Measurements from ENCODE around the gene WTAP.
"Not testable (repeated sequence)": the region's sequence is repeated elsewhere in the genome, so short reads cannot be mapped to it uniquely, and the experiment has no call there.

The WTAP gene

GRCh38 chr6:159729598-159730331, 2.5 kb downstream of the WTAP start:
- peak; percentile 38 for DNase-seq

DNA sequence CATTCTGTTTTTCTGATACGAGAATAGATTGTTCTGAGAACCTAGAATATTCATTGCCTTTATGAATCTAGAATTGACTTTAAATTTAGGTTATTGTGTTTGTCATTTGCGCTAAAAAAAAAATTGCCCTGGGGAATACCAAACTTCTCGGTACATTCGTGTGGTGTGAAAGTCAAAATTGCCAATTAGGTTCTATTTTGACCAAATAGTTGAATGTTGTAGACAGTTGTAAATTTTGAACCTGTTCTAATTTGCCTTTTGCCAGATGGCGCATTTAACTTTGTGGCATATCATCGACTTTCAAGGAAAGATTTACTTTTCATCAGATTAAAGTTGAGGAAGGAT, 3.0 kb downstream of the WTAP start:
- DNase-seq = no peak

DNA sequence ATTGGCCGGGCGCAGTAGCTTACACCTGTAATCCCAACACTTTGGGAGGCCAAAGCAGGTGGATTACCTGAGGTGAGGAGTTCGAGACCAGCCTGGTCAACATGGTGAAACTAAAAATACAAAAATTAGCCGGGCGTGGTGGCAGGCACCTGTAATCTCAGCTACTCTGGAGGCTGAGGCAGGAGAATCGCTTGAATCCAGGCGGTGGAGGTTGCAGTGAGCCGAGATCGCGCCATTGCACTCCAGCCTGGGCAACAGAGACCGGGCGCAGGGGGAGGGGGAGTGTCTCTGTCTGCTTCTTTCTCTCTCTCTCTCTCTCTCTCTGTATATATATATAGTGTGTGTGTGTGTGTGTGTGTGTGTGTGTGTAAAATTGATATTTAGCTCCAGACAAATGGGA, 5.2 kb downstream of the WTAP start:
- not testable (repeated sequence) for DNase-seq

GRCh38 chr6:159733395-159733794, 6.1 kb downstream of the WTAP start:
- not testable (repeated sequence) for DNase-seq

DNA sequence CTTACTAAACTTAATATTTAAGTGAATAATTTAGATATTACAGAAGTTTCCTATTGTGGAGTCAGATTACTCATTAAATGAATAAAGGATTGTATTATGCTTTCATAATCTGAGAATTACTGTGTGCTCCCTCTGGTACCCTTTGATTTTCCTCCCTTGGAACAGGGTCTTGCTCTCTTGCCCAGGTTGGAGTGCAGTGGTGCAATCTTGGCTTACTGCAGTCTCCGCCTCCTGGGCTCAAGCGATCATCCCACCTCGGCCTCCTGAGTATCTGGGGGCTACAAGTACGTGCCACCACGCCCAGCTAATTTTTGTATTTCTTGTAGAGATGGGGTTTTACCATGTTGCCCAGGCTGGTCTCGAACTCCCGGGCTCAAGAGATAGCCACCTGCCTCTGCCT, 9.6 kb downstream of the WTAP start:
- no peak for DNase-seq

DNA sequence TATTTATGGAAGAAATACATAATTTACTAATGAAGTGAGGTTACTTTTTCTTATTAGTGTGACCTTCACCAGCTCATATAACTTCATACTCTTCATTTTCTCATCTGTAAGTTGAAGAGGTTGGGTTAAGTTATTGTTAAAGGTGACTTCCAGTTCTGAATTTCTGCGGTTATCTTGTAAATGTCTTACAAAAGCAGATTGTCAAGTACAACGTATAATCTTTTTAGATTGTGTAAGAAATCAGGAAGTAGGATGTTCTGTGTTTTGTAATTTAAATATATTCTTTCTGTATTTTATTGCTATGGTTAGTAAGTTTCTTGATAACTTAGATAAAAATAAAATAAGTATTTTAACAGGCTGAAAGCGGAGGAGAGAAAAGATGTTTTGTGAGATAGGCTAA, 12.0 kb downstream of the WTAP start:
- DNase-seq = peak; percentile 44

DNA sequence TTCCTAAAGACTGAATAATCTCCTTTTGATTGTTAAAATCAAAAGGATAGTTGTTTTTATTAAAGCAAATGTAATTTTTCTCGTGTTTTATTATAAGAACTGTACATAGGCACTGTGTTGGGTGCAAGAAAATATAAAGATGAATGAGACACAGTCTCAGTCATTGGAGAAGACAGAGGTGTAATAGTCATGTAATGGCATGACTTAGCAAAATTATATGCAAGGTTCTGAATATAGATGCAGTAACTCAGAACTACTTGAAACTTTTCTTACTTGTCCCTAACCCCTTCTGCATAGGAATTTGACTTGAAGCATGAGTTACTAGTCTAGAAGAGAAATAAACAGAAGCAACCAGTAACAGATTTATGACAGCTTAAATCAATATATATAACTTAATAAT, 14.9 kb downstream of the WTAP start:
- no peak for DNase-seq

GRCh38 chr6:159745081-159745480, 17.8 kb downstream of the WTAP start:
- DNase-seq = no peak

DNA sequence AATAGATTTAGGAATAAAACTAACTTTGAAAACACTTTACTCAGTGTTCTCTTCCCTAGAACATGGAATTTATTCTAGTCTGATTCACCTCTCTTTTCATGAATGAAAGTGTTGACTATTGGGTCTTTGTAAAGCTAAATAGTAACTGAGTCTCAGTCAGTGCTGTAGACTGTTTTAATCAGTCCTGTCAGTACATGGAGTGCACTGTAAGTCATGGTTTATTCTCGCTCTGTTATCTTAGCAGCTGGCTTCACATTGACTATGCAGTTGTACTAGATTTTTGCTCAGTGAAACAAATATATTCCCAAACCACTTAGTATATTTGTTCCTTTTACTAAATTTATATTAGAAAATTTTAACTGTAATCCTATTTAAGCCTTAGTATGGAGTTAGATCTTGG, 19.5 kb downstream of the WTAP start:
- no peak for DNase-seq

- not testable (repeated sequence) for DNase-seq
Observed at GRCh38 chr6:159748127-159748526, 20.8 kb downstream of the WTAP start.

- DNase-seq = no peak
Observed at GRCh38 chr6:159751448-159751847, 24.1 kb downstream of the WTAP start.

- no peak for DNase-seq
Observed at GRCh38 chr6:159753081-159753872, 26.0 kb downstream of the WTAP start.

DNA sequence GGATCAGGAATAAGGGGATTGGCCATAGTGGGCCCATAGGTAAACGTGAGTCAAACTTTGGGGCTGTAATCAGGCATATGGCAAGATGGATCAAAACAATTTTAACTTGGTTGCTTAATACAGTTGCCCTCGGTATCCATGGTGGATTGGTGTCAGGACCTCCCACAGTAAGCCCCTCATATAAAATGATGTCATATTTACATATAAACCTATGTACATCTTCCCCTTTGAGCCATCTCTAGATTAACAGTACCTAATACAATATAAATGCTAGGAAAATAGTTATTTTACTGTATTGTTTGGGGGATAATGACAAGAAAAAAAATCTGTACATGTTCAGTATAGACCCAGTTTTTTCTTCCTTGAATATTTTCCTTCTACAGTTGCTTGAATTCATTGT, 27.1 kb downstream of the WTAP start:
- no peak for DNase-seq

DNA sequence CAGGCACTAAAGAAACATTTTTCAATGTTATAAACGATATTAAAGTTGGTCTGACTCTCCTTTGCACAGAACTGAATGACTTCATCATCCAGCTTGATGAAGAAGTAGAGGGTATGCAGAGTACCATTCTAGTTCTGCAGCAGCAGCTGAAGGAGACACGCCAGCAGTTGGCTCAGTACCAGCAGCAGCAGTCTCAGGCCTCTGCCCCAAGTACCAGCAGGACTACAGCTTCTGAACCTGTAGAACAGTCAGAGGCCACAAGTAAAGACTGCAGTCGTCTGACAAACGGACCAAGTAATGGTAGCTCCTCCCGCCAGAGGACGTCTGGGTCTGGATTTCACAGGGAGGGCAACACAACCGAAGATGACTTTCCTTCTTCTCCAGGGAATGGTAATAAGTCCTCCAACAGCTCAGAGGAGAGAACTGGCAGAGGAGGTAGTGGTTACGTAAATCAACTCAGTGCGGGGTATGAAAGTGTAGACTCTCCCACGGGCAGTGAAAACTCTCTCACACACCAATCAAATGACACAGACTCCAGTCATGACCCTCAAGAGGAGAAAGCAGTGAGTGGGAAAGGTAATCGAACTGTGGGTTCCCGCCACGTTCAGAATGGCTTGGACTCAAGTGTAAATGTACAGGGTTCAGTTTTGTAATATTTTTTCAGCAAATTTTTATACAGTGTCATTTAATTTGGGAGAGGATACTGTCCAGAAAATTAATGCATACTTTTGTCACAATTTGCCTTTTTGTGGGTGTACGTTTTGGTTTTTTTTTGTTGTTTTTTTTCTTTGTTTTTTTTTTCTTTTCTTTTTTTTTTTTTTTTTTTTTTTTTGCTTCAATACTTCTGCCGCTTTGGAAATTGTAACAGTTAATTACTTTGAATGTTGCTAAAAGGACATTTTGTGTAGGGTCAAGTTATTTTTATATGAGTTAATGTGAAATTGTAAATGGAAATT, 27.9 kb downstream of the WTAP start:
- no peak for DNase-seq

DNA sequence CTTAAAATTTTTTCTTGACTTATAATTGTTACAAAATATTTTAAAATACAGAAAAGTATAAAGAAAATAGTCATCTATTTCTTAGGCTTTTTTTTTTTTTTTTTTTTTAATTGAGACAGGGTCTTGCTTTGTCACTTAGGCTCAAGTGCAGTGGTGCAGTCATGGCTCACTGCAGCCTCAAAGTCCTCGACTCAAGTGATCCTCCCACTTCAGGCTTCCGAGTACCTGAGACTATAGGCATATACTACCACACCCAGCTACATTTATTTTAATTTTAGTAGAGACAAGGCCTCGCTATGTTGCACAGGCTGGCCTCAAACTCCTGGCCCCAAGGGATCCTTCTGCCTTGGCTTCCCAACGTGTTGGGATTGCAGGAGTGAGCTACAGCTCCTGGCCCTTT, 29.2 kb downstream of the WTAP start:
- no peak for DNase-seq

- DNase-seq = no peak
Observed at GRCh38 chr6:159758031-159759001, 31.0 kb downstream of the WTAP start.

GRCh38 chr6:159759645-159760044, 32.3 kb downstream of the WTAP start:
- DNase-seq = no peak

DNA sequence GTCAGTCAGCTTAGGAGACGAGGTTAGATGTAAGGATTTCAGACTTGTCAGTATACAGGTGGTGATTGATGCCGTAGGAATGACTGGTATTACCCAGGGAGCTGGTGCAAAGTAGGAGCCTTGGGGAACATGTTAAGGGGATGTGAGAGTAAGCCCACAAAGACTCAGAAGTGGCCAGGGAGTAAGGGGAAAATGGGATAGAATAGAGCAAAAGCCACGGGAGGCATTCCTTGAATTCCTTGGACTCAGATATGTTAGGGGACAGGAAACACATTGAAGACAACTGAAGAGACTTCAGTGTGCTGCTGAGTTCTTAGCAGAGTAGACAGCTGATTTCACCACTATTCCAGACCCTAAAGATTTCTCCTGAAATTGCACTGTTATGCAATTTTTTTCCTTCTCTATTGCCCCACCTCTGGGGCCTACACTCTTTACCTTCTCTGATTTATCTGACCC, 33.3 kb downstream of the WTAP start:
- DNase-seq = no peak

GRCh38 chr6:159761129-159761872, 34.0 kb downstream of the WTAP start:
- peak; percentile 27 for DNase-seq

DNA sequence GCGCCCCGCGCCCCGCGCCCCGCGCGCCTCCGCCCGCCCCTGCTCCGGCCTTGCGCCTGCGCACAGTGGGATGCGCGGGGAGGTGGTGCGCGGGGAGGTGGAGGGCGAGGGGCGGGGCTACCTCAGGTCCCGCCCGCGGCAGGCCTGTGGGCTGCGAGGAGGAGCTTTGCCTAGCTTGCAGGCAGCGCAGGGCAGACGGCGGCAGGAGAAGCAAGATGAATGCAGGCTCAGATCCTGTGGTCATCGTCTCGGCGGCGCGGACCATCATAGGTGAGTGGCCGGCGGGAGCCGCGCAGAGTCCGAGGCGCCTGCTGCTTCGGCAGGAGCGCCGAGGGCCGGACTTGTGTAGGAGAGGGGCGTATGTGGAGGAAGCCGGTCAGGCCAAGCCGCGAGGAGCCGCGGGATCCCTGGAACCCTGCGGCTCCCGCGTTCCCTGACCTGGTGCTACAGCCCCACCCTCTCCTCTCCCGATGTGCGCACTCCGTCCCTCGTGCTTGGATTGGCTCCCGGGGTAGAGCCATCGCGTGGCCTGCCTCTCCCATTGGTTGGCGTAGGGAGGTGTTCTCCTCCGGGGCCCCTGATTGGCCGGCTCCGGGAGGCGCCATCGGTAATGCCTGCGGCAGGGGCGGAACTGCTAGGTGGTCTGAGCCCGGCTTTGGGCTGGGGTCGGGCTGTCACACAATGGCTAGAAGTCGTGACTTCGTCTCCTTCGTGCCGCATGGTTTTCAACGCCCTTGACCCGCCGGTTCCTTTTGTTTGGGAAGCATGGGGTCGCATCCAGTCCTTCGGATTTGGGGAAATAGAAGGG, 34.8 kb downstream of the WTAP start, which contains the start of gene ACAT2:
Gene ACAT2 (plus strand): TSS at position 173 of the 808 bp plus-strand sequence. CDS start 43 bp downstream, at position 216.
- peak; percentile 93 for DNase-seq
